Astrocyte of the hippocampus (primary cell): ENCODE results near the gene MAN1C1.
A peak's percentile ranks its signal among the peaks of the same experiment; 100 is the strongest.
"Not testable (repeated sequence)": the region's sequence is repeated elsewhere in the genome, so short reads cannot be mapped to it uniquely, and the experiment has no call there.

Source experiments
- DNase-seq: peaks from one replicate; pipeline ENCODE4 v3.0.0; 2011; ENCODE audit warnings: low read depth, low spot score

The MAN1C1 gene

GRCh38 chr1:25713961-25714360 lies 97.4 kb downstream of the MAN1C1 start:
- DNase-seq, result no peak

- DNase-seq, result no peak
Measured at GRCh38 chr1:25714372-25714931, 97.9 kb downstream of the MAN1C1 start.

- no peak for DNase-seq
Measured at GRCh38 chr1:25715888-25716287, 99.3 kb downstream of the MAN1C1 start.

GRCh38 chr1:25716320-25716719 lies 99.7 kb downstream of the MAN1C1 start:
- DNase-seq, result no peak

GRCh38 chr1:25718732-25719131 lies 102.1 kb downstream of the MAN1C1 start:
- no peak for DNase-seq

- no peak for DNase-seq
Measured at GRCh38 chr1:25720624-25721023, 104.0 kb downstream of the MAN1C1 start.

- no peak for DNase-seq
Measured at GRCh38 chr1:25723250-25723880, 106.8 kb downstream of the MAN1C1 start.

- DNase-seq, result no peak
Measured at GRCh38 chr1:25724201-25724600, 107.6 kb downstream of the MAN1C1 start.

GRCh38 chr1:25724966-25725365 lies 108.4 kb downstream of the MAN1C1 start:
- DNase-seq, result no peak

- DNase-seq, result no peak
Measured at GRCh38 chr1:25725482-25725881, 108.9 kb downstream of the MAN1C1 start.

- DNase-seq, result no peak
Measured at GRCh38 chr1:25727088-25727487, 110.5 kb downstream of the MAN1C1 start.

GRCh38 chr1:25727635-25728286 lies 111.2 kb downstream of the MAN1C1 start:
- DNase-seq, result peak; percentile 71

- no peak for DNase-seq
Measured at GRCh38 chr1:25728301-25728935, 111.8 kb downstream of the MAN1C1 start.

- DNase-seq, result no peak
Measured at GRCh38 chr1:25729045-25729444, 112.5 kb downstream of the MAN1C1 start.

GRCh38 chr1:25729790-25730644 lies 113.4 kb downstream of the MAN1C1 start:
- DNase-seq, result no peak

- DNase-seq, result no peak
Measured at GRCh38 chr1:25731148-25731547, 114.6 kb downstream of the MAN1C1 start.

- no peak for DNase-seq
Measured at GRCh38 chr1:25731626-25732370, 115.2 kb downstream of the MAN1C1 start.

GRCh38 chr1:25732821-25733220 lies 116.2 kb downstream of the MAN1C1 start:
- DNase-seq, result no peak

- no peak for DNase-seq
Measured at GRCh38 chr1:25733271-25733670, 116.7 kb downstream of the MAN1C1 start.

- not testable (repeated sequence) for DNase-seq
Measured at GRCh38 chr1:25734991-25735390, 118.4 kb downstream of the MAN1C1 start.

- DNase-seq, result no peak
Measured at GRCh38 chr1:25735956-25736529, 119.5 kb downstream of the MAN1C1 start.
